WI38 (cell line): Measurements from ENCODE around the gene SNTB2.

Experiments
- H3K4me3 ChIP-seq: 2 replicates; pipeline ENCODE4 v1.5.1; 2011; ENCODE audit warnings: low read depth, mild to moderate bottlenecking, control low read depth, low read length
- TF ChIP-seq, protein P1 (sequence below): IDR thresholded peaks from 2 replicates; pipeline ENCODE4 v1.5.1; 2012; ENCODE audit warnings: low read depth, mild to moderate bottlenecking, control low read depth, low read length

SNTB2 gene

DNA sequence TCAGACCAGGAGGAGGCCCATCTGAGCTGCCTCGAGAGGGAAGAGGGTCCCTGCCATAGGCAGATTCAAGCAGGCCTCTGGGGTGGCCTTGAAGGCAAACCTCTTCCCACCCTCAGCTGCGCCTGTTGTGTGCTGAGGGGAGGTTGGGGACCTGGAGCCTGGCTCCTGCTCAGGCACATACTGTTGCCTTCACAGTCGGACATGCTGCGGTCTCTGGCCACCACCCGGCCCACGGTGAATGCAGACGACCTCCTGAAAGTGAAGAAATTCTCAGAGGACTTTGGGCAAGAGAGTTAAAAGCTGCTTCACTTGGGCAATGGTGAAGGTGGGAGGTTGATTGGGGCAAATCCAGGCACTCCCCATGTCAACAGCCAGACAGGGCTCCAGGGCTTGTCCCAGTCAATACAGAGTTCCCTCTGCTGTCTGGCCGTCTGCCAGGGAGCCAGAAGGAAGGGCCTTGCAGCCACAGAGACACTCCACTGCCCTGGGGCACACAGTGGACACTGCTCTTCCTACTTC is 137.1 kb downstream of the SNTB2 start:
- TF ChIP-seq, protein P1, sequence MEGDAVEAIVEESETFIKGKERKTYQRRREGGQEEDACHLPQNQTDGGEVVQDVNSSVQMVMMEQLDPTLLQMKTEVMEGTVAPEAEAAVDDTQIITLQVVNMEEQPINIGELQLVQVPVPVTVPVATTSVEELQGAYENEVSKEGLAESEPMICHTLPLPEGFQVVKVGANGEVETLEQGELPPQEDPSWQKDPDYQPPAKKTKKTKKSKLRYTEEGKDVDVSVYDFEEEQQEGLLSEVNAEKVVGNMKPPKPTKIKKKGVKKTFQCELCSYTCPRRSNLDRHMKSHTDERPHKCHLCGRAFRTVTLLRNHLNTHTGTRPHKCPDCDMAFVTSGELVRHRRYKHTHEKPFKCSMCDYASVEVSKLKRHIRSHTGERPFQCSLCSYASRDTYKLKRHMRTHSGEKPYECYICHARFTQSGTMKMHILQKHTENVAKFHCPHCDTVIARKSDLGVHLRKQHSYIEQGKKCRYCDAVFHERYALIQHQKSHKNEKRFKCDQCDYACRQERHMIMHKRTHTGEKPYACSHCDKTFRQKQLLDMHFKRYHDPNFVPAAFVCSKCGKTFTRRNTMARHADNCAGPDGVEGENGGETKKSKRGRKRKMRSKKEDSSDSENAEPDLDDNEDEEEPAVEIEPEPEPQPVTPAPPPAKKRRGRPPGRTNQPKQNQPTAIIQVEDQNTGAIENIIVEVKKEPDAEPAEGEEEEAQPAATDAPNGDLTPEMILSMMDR = no peak

DNA sequence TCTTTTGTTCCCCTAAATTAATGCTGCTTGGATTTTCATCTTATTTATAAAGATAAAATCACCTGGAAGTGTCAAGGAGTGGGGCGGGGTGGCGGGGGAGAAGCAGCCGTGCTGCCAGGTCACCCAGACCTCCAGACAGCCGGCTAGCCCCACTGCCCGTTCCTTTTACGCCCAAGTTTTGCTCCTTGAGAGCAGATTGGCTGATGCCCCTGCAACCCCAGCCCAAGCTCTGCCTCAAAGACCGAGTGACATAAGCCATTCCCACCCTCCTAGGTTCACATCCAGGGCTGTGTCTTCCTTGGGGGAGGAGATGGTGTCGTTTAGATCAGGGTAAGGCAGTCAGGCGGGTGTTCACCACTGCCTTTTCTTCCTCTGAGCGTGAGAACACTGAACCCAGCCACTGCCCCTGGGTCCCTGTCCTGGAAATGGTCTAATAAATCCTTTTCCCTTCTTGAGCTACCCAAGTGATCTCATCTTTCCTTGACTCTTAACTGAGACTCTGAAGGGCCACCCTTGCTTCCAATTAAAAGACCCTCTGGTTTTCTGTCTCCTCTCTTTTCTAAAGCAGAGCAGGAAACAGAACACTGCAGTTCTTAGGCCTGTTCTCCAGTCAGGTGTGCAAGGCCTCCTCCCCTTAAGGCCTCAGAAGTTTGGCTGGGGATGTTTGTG is 137.8 kb downstream of the SNTB2 start:
- TF ChIP-seq, protein P1 = no peak
- H3K4me3 ChIP-seq = no peak overlapping the region

More for the DNA sequence above, 137.1 kb downstream of the SNTB2 start:
- H3K4me3 ChIP-seq = no peak overlapping the region

DNA sequence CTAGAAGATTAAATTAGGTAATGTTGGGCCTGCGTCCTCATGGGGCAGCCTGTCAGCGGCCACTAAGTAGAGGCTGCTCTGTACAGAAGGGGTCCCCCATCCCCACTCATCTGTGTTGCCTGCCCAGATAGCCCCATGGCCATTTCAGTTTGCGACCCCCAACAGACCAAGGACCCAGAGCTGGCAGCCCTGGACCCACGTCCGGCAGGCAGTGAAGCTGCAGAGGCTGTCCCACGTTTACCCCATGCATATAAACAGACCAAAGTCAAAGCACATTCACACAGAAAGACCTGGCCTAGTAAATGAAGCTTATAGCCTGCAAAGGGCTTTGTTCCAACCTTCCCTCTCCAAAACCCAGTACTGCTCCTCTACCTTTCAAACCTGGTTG is 138.8 kb downstream of the SNTB2 start:
- H3K4me3 ChIP-seq = no peak overlapping the region
- TF ChIP-seq, protein P1 = no peak

DNA sequence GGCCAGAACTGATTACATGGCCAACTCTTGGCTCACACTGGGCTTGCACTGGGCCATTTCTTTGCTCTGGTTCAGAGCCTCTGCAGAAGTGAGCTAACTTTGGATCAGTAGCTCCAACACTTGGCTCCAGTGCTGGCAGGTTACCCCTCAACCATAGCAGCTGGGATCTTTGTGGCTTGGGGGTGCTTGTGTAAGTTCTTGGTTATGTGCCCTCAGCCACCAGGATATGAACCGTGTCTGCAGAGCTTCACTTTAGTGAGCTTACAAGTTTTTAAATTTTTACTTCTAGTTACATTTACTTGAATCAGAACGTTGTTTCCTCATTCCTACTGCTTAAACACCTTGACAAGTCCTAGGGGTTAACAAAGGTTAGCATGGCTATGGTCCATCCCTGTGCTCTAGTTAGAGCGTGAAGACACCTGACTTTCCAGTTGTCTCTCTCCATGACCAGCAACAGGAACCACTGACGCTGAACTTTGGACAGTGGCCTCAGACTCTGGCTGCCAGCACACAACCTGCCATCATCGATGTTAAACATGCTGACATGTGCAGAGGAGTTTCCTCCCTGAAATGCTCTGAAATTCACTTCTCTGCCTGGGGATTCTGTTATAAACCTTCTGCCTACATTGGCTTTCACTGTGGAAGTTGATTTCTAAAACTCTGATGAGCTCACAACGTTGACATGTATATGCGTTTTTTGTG is 139.4 kb downstream of the SNTB2 start:
- no peak overlapping the region for H3K4me3 ChIP-seq
- TF ChIP-seq, protein P1 = no peak

DNA sequence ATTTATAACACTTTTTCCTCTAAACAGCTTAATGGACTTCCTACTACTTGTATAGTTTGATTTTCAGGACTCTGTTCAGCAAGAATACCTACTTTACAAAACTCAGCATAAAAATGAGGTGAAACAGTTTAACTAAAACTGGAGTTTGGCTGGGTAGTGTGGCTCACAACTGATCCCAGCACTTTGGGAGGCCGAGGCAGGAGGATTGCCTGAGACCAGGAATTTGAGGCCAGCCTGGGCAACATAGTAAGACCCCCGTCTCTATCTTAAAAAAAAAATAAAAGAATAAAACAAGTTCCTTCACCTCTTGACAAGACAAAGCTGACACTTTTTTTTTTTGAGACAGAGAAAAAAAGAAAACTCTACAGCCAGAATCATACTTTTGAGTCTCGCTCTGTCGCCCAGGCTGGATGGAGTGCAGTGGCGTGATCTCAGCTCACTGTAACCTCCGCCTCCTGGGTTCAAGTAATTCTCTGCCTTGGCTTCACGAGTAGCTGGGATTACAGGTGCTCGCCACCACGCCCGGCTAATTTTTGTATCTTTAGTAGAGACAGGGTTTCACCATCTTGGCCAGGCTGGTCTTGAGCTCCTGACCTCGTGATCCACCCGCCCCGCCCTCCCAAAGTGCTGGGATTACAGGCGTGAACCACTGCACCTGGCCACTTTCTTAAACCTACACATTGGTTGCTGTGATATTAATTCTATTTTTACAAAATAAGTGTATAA is 140.8 kb downstream of the SNTB2 start:
- TF ChIP-seq, protein P1 = no peak
- no peak overlapping the region for H3K4me3 ChIP-seq

DNA sequence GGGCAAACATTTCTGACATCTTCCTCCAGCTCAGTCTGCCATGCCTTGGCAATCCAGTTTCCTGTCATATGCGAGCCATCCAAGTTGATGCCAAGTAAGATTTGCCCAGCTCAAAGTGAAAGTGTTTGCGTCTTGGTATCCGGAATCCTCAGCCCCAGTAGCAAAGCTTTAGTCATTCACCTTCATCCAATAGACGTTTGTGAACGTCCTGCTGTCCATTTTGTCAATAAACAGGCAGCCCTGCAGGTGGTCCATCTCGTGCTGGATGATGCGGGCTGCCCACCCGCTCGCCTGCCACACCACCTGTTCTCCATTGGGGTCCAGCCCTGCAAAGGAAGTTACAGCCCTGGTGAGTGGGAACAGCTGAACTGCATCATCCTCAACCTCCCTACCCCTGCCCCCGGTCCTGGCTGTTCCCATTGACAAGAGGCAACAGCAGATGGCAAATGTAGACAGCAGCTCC is 141.9 kb downstream of the SNTB2 start:
- peak overlapping the region; percentile 73 for H3K4me3 ChIP-seq
- TF ChIP-seq, protein P1 = no peak
